ENCODE data around the gene ZNF660.

Gene ZNF660

DNA sequence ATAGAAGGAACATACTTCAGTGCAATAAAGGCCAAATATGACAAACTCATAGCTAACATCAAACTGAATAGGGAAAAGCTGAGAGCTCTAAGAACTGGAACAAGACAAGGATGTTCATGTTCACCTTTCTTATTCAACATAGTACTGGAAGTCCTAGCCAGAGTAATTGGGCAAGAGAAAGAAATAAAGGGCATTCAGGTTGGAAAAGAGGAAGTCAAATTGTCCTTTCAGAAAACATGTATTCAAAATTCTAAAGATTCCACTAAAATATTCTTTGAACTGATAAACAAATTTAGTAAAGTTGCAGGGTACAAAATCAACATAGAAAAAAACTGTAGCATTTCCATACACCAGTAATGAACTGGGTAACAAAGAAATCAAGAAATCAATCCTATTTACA is 27.9 kb downstream of the ZNF660 start:
- no peak for TF ChIP-seq Cebpa-rat (IDR thresholded peaks at IDR 0.05)
- no peaks in the 10 kb centered on the region for H3K4me1 ChIP-seq
- H3K27me3 ChIP-seq, result no peaks in the 10 kb centered on the region
- H3K9ac ChIP-seq, result no peak overlapping the region
- H3K9me3 ChIP-seq (replicated peaks in 1 of 11), result peaks cover 0 to 37% (median 7%) of the 10 kb centered on the region in 11 experiments; a peak in 9 of 22 replicates
- H3K27ac ChIP-seq, result no peak overlapping the region
- no peak overlapping the region for H3K4me3 ChIP-seq
- no peaks in the 10 kb centered on the region for H4K20me1 ChIP-seq
- no peak overlapping the region for H3K4me2 ChIP-seq
- no peaks in the 10 kb centered on the region for H3K36me3 ChIP-seq

DNA sequence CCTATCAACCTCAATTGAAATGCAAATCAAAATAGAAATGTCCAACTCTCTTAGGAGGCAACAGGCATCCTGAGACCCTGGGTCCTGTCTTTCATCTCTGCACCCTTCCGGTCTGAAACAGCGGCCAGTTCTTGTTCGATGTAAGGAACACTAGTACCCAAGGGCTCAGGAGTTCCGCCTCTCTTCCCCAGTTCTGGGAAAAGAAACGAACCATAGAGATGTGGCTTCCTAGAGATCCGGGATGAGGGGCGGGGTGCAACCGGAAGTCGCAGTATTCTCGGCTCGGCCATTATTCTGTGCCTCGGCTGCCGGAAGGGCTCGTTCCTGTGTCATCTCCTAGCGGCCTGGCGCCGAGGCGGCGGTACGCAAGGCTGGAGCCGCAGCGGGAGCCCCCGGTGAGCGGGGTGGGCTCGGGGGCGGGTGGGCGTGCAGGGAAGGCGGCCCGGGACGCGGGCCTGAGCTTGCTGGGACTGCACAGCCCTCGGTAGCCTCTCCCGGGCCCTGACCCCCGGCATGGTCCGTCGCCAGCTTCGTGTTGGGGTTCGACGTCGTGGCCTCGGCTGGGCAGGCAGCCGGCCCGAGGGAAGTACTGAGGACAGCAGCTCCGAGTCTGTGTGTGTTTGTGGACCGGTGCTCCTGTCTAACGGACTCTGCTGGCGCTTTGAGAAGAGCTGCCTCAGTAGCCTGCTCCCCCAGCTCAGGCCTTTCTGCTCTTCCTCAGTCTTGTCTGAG is 40.2 kb downstream of the ZNF660 start, which contains the start of gene ZNF197:
TSS of gene ZNF197 (plus strand) at position 288 of the 732 bp plus-strand sequence. CDS start 4,119 bp downstream, outside the sequence.
- H3K36me3 ChIP-seq, result peaks cover 12 to 27% (median 18%) of the 10 kb centered on the region in 11 experiments
- no peaks in the 10 kb centered on the region for H3K27me3 ChIP-seq
- peak within 1 kb of the TSS; percentile 79 to 89 (median 86) for H3K27ac ChIP-seq
- H3K9me3 ChIP-seq (replicated peaks in 1 of 11), result peaks cover 0 to 11% (median 0%) of the 10 kb centered on the region in 11 experiments; a peak in 5 of 22 replicates
- H4K20me1 ChIP-seq, result peaks cover 0 to 20% (median 6%) of the 10 kb centered on the region in 11 experiments; a peak in 7 of 22 replicates
- H3K4me3 ChIP-seq, result peak within 1 kb of the TSS; percentile 66 to 82 (median 74)
- TF ChIP-seq Cebpa-rat (IDR thresholded peaks at IDR 0.05), result no peak
- peak within 1 kb of the TSS; percentile 73 to 96 (median 89) for H3K4me2 ChIP-seq
- peaks cover 9 to 19% (median 16%) of the 10 kb centered on the region in 10 experiments; a peak in 19 of 20 replicates for H3K4me1 ChIP-seq
- H3K9ac ChIP-seq, result peak within 1 kb of the TSS; percentile 77 to 94 (median 89)

- no peaks in the 10 kb centered on the region for H3K27me3 ChIP-seq
- H3K27ac ChIP-seq, result no peak overlapping the region
- H3K9ac ChIP-seq, result no peak overlapping the region
- peaks cover 9 to 22% (median 17%) of the 10 kb centered on the region in 10 experiments for H3K4me1 ChIP-seq
- H3K9me3 ChIP-seq (replicated peaks in 1 of 11), result peaks cover 0 to 11% (median 0%) of the 10 kb centered on the region in 11 experiments; a peak in 5 of 22 replicates
- TF ChIP-seq Cebpa-rat (IDR thresholded peaks at IDR 0.05), result no peak
- no peak overlapping the region for H3K4me3 ChIP-seq
- H4K20me1 ChIP-seq, result peaks cover 0 to 32% (median 6%) of the 10 kb centered on the region in 11 experiments; a peak in 10 of 22 replicates
- no peak overlapping the region for H3K4me2 ChIP-seq
- peaks cover 48 to 65% (median 56%) of the 10 kb centered on the region in 11 experiments for H3K36me3 ChIP-seq
Measured at GRCh38 chr3:44628716-44629115, 44.0 kb downstream of the ZNF660 start.

GRCh38 chr3:44632193-44632592 is 47.4 kb downstream of the ZNF660 start:
- H3K9me3 ChIP-seq (replicated peaks in 1 of 11), result peaks cover 20 to 42% (median 27%) of the 10 kb centered on the region in 11 experiments
- no peaks in the 10 kb centered on the region for H3K27me3 ChIP-seq
- peaks cover 0 to 32% (median 6%) of the 10 kb centered on the region in 11 experiments; a peak in 10 of 22 replicates for H4K20me1 ChIP-seq
- peaks cover 82 to 99% (median 91%) of the 10 kb centered on the region in 11 experiments for H3K36me3 ChIP-seq
- H3K4me2 ChIP-seq, result no peak overlapping the region
- TF ChIP-seq Cebpa-rat (IDR thresholded peaks at IDR 0.05), result no peak
- H3K4me3 ChIP-seq, result no peak overlapping the region
- no peak overlapping the region for H3K9ac ChIP-seq
- peaks cover 0 to 9% (median 0%) of the 10 kb centered on the region in 10 experiments; a peak in 4 of 20 replicates for H3K4me1 ChIP-seq
- H3K27ac ChIP-seq, result no peak overlapping the region

DNA sequence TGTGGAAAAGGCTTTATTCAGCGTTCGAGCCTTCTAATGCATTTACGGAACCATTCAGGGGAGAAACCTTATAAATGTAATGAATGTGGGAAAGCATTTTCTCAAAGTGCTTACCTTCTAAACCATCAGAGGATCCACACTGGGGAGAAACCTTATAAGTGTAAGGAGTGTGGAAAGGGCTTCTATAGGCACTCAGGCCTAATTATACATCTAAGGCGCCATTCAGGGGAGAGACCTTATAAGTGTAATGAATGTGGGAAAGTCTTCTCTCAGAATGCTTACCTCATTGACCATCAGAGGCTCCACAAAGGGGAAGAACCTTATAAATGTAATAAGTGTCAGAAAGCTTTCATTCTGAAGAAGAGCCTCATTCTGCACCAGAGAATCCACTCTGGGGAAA is 57.6 kb downstream of the ZNF660 start:
- no peak overlapping the region for H3K27ac ChIP-seq
- H3K9me3 ChIP-seq (replicated peaks in 1 of 11), result peaks cover 87 to 100% (median 98%) of the 10 kb centered on the region in 11 experiments
- H3K27me3 ChIP-seq, result no peaks in the 10 kb centered on the region
- H3K4me2 ChIP-seq, result no peak overlapping the region
- peak overlapping the region; percentile 20 to 41 (median 34); a peak in 17 of 20 replicates for H3K4me3 ChIP-seq
- H4K20me1 ChIP-seq, result no peaks in the 10 kb centered on the region
- no peaks in the 10 kb centered on the region for H3K4me1 ChIP-seq
- no peak overlapping the region for H3K9ac ChIP-seq
- TF ChIP-seq Cebpa-rat (IDR thresholded peaks at IDR 0.05), result no peak
- H3K36me3 ChIP-seq, result peaks cover 91 to 100% (median 99%) of the 10 kb centered on the region in 11 experiments

GRCh38 chr3:44643024-44643423 is 58.3 kb downstream of the ZNF660 start:
- no peak for TF ChIP-seq Cebpa-rat (IDR thresholded peaks at IDR 0.05)
- H3K9ac ChIP-seq, result no peak overlapping the region
- peaks cover 80 to 100% (median 92%) of the 10 kb centered on the region in 11 experiments for H3K9me3 ChIP-seq (replicated peaks in 1 of 11)
- no peak overlapping the region for H3K27ac ChIP-seq
- H3K4me1 ChIP-seq, result no peaks in the 10 kb centered on the region
- H3K4me2 ChIP-seq, result no peak overlapping the region
- H3K36me3 ChIP-seq, result peaks cover 84 to 100% (median 96%) of the 10 kb centered on the region in 11 experiments
- no peaks in the 10 kb centered on the region for H4K20me1 ChIP-seq
- peak overlapping the region; percentile 20 to 41 (median 34); a peak in 15 of 20 replicates for H3K4me3 ChIP-seq
- no peaks in the 10 kb centered on the region for H3K27me3 ChIP-seq

DNA sequence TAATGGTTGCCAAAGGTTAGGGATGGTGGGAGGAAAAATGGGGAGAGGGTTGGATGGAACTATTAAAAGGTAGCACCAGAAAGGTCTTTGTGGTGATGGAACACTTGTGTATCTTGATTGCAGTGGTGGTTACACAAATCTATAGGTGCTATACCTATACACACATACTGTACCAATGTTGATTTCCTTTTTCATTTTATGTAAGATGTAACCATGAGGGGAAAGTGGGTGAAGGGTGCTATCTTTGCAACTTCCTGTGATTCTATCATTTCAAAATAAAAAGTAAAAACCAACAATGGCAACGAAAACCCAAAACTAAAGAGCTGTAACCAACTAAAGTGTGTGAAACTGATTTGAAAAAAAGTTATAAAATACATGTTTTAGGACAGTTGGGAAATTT is 63.0 kb downstream of the ZNF660 start:
- Histone ChIP-seq H4K20me1 (no peaks in the 10 kb centered on the region), H3K36me3 (peaks cover 46 to 78% (median 56%) of the 10 kb centered on the region in 11 experiments), H3K4me1 (no peaks in the 10 kb centered on the region), H3K4me3 (no peak overlapping the region), H3K9ac (no peak overlapping the region), H3K27ac (no peak overlapping the region), H3K9me3 (replicated peaks in 1 of 11) (peaks cover 38 to 65% (median 51%) of the 10 kb centered on the region in 11 experiments), H3K4me2 (no peak overlapping the region), H3K27me3 (no peaks in the 10 kb centered on the region)
- no peak for TF ChIP-seq Cebpa-rat (IDR thresholded peaks at IDR 0.05)

- peaks cover 29 to 65% (median 44%) of the 10 kb centered on the region in 11 experiments for H3K9me3 ChIP-seq (replicated peaks in 1 of 11)
- H3K4me1 ChIP-seq, result no peaks in the 10 kb centered on the region
- no peaks in the 10 kb centered on the region for H4K20me1 ChIP-seq
- no peak within 1 kb of the TSS for H3K9ac ChIP-seq
- H3K4me2 ChIP-seq, result no peak within 1 kb of the TSS
- TF ChIP-seq Cebpa-rat (IDR thresholded peaks at IDR 0.05), result no peak
- peaks cover 37 to 76% (median 48%) of the 10 kb centered on the region in 11 experiments for H3K36me3 ChIP-seq
- H3K27ac ChIP-seq, result no peak within 1 kb of the TSS
- no peaks in the 10 kb centered on the region for H3K27me3 ChIP-seq
- H3K4me3 ChIP-seq, result no peak within 1 kb of the TSS
Measured at GRCh38 chr3:44648564-44649229, 63.9 kb downstream of the ZNF660 start, which contains the start of gene ZNF35. ZNF35 (plus strand) TSS chr3:44648732; CDS start chr3:44651068, 2,336 bp downstream.
